Calu3 (cell line): Measurements from ENCODE around the gene LOXL1. TPM values are rescaled to one million over a fixed set of nuclear protein-coding genes. Genes with fewer than 3 reads are reported as not detected.

ENCODE experiments used
- BruUV-seq: library from RNA; stranded (reverse); fragments of 400-500 nt; replicated peaks from 2 replicates; lab custom pipeline; 2021; lab: Mats Ljungman, UMichigan
- CTCF ChIA-PET: fragments of 300-600 bp; sonication (Branson Sonifier 250); formaldehyde crosslinking; loops from one replicate; lab custom pipeline; 2022; ENCODE audit warnings: antibody characterized with exemption; lab: Charles Lee
- DNase-seq: peaks from one replicate; pipeline ENCODE4 v3.0.0; 2022
- H3K27ac Mint-ChIP-seq: one replicate; pipeline ENCODE4 v1.8.0; 2022; ENCODE audit warnings: mixed read lengths; ENCODE audit not compliant: unreplicated experiment
- H3K27me3 Mint-ChIP-seq: one replicate; pipeline ENCODE4 v1.8.0; 2022; ENCODE audit warnings: mixed read lengths; ENCODE audit not compliant: unreplicated experiment
- H3K36me3 Mint-ChIP-seq: one replicate; pipeline ENCODE4 v1.8.0; 2022; ENCODE audit warnings: mild to moderate bottlenecking, moderate library complexity, mixed read lengths; ENCODE audit not compliant: insufficient read depth, unreplicated experiment
- H3K4me1 Mint-ChIP-seq: one replicate; pipeline ENCODE4 v1.8.0; 2022; ENCODE audit warnings: mild to moderate bottlenecking, low read depth, mixed read lengths; ENCODE audit not compliant: unreplicated experiment
- H3K4me3 Mint-ChIP-seq: one replicate; pipeline ENCODE4 v1.8.0; 2022; ENCODE audit warnings: mild to moderate bottlenecking, low read depth, moderate library complexity, mixed read lengths; ENCODE audit not compliant: unreplicated experiment
- H3K9me3 Mint-ChIP-seq: one replicate; pipeline ENCODE4 v1.8.0; 2022; ENCODE audit warnings: low read depth, mixed read lengths; ENCODE audit not compliant: unreplicated experiment
- intact Hi-C: fragments of 100-400 bp; cut with micrococcal nuclease; formaldehyde crosslinking; loops from one replicate; pipeline ENCODE4 v1.10.0; 2022; ENCODE audit not compliant: unreplicated experiment
- total RNA-seq: library from RNA; stranded (reverse); gene quantifications from 2 replicates; pipeline ENCODE4 v1.2.3, GENCODE V29; 2022
- TF ChIP-seq, protein P1 (sequence below): fragments of 200-600 bp; IDR thresholded peaks from one replicate; pipeline ENCODE4 v1.8.0; 2022; ENCODE audit warnings: antibody characterized with exemption; ENCODE audit not compliant: unreplicated experiment

Gene LOXL1
- total RNA-seq, 1 experiment from 2014 or later = 2.1 TPM

DNA sequence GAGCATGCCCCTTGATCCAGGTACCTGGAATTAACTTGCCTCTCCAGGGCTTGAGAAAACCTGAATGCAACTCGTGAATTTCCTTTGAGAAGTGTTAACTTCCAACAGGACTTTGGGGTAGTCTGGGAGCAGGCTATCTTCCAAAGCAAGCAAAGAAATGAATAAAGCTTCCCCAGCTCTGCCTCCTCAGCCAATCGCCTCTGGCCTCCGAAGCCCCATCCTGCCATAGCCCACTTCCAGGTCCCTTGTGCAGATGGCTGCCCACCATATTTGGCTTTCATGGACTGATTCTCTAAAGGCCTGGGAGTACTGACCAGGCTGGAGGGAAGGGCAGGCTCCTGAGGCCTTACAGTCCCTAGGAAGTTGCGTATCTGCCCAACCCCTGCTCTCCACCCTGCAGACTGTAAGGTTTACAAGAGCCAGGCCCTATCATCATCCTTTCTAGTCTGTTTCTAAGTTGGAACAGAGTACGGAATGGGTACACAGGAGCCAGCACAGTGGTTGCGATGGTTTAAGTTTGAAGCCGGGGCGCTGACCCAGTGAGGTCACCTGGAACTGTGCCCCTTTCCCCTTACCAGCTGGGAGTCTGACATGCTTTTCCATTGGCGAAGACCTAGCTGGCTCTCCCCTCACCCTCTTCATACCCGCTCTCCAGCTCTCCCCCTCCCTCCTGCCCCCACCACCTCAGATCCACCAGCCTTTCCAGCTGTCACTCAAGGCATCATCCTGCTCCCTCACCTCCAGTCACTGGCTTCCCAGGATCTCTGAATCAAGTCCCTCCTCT is 67.1 kb downstream of the LOXL1 start:
- Mint-ChIP-seq H3K27me3 (no peaks in the 10 kb centered on the region), H3K36me3 (peaks cover 72% of the 10 kb centered on the region), H3K4me3 (peak overlapping the region; percentile 88), H3K4me1 (peaks cover 76% of the 10 kb centered on the region), H3K27ac (peak overlapping the region; percentile 34), H3K9me3 (no peaks in the 10 kb centered on the region)
- intact Hi-C loops = no loop called here
- TF ChIP-seq, protein P1, sequence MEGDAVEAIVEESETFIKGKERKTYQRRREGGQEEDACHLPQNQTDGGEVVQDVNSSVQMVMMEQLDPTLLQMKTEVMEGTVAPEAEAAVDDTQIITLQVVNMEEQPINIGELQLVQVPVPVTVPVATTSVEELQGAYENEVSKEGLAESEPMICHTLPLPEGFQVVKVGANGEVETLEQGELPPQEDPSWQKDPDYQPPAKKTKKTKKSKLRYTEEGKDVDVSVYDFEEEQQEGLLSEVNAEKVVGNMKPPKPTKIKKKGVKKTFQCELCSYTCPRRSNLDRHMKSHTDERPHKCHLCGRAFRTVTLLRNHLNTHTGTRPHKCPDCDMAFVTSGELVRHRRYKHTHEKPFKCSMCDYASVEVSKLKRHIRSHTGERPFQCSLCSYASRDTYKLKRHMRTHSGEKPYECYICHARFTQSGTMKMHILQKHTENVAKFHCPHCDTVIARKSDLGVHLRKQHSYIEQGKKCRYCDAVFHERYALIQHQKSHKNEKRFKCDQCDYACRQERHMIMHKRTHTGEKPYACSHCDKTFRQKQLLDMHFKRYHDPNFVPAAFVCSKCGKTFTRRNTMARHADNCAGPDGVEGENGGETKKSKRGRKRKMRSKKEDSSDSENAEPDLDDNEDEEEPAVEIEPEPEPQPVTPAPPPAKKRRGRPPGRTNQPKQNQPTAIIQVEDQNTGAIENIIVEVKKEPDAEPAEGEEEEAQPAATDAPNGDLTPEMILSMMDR = no peak
- no peak for DNase-seq
- no TSS peak for BruUV-seq
- CTCF ChIA-PET = interaction anchor here (1.0 to 2.0 kb wide), 4 partner anchors 11 to 43 kb away, joined by 3 to 25 read pairs (median 8); no protein-coding TSS in a partner anchor

GRCh38 chr15:73994413-73994883 is 68.2 kb downstream of the LOXL1 start, which contains the start of gene PML:
TSS of gene PML (plus strand) at chr15:73994716. CDS start at chr15:73994813, 97 bp downstream.
- Mint-ChIP-seq H3K36me3 (peaks cover 67% of the 10 kb centered on the region), H3K27me3 (no peaks in the 10 kb centered on the region), H3K9me3 (no peaks in the 10 kb centered on the region), H3K4me1 (peaks cover 74% of the 10 kb centered on the region), H3K4me3 (peak within 1 kb of the TSS; percentile 88), H3K27ac (peak within 1 kb of the TSS; percentile 34)
- intact Hi-C loops = no loop called here
- BruUV-seq = no TSS peak
- TF ChIP-seq, protein P1 = no peak
- peak; percentile 97 for DNase-seq
- CTCF ChIA-PET = interaction anchor here (0.6 to 2.0 kb wide), 9 partner anchors 11 to 731 kb away, joined by 3 to 25 read pairs (median 4); partner anchors contain the start of gene CYP1A1

- Mint-ChIP-seq H3K36me3 (peaks cover 65% of the 10 kb centered on the region), H3K27me3 (no peaks in the 10 kb centered on the region), H3K4me1 (peaks cover 68% of the 10 kb centered on the region), H3K27ac (peak overlapping the region; percentile 34), H3K4me3 (peak overlapping the region; percentile 88), H3K9me3 (no peaks in the 10 kb centered on the region)
- TF ChIP-seq, protein P1 = no peak
- CTCF ChIA-PET = interaction anchor here (1.0 to 2.0 kb wide), 8 partner anchors 12 to 44 kb away, joined by 3 to 25 read pairs (median 6); no protein-coding TSS in a partner anchor
- BruUV-seq = no TSS peak
- intact Hi-C loops = no loop called here
- DNase-seq = no peak
These were observed 68.8 kb downstream of the LOXL1 start for GRCh38 chr15:73994912-73995622.

- Mint-ChIP-seq H3K4me1 (peaks cover 56% of the 10 kb centered on the region), H3K27me3 (no peaks in the 10 kb centered on the region), H3K36me3 (peaks cover 55% of the 10 kb centered on the region), H3K27ac (peak overlapping the region; percentile 34), H3K4me3 (peak overlapping the region; percentile 88), H3K9me3 (no peaks in the 10 kb centered on the region)
- DNase-seq = no peak
- intact Hi-C loops = no loop called here
- TF ChIP-seq, protein P1 = no peak
- CTCF ChIA-PET = interaction anchor here (0.6 to 1.8 kb wide), 4 partner anchors 9 to 23 kb away, joined by 3 to 6 read pairs (median 4); no protein-coding TSS in a partner anchor
- TSS peak; percentile 21 for BruUV-seq
These were observed 70.0 kb downstream of the LOXL1 start for GRCh38 chr15:73996267-73996666.
